ENCODE measurements around the gene DCHS1. TPM values are rescaled to one million over a fixed set of nuclear protein-coding genes. Genes with fewer than 3 reads are reported as not detected.

DCHS1 gene
- total and polyA plus RNA-seq, 9 of the 15 experiments (the other 6 are each of a cell fraction or from before 2014, with no cell fraction given): 0.04 to 0.49 (median 0.14) TPM; not detected in 2

DNA sequence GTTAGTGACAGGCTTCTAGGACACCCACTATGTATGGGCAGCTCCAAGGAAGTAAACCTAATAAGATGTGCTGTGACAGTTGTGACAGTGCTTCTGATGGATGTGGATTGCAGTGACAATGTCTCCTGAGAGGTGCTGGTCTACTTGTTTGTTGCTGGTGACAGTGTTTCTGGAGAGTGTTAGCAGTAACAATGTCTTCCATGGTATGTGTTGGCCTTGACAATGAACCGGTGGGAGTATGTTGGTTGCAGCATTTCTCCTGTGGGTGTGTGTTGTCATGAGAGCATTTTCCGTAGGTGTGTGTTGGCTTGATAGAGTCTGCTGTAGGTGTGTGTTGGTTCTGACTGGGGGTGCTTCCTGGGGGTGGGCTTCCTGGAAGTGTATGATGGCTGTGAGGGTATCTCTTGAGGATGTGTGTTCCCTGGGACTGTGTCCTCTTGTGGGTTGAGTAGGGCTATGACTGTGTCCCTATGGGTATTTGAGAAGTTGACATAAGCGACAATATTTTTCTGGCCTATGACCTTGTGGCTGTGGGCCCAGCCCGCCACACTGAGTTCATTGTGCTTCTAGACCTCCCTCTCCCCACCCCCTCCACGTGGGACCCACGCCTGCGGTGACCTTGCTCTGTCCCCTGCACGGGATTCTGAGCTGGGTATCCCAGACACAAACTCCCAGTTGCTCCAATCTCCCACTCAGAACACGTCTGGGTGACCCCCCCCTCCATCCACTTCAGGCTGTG lies 1.2 kb downstream of the DCHS1 start:
- in situ Hi-C loops (cut with MboI) (no loop called here), intact Hi-C loops (cut with micrococcal nuclease) (no loop called here)
- no peak overlapping the region for H3K4me3 ChIP-seq
- H3K27ac ChIP-seq (ENCODE audit: extremely low read depth, low read depth, low read length): no peak overlapping the region
- ATAC-seq: no peak
- ChIA-PET CTCF (ENCODE audit: low intra/inter-chr PET ratio) (no interaction called here), POLR2A (interaction anchor here (0.9 kb wide), 1 partner anchor 15 kb away, joined by 3 read pairs; no protein-coding TSS in a partner anchor)
- H3K9ac ChIP-seq (ENCODE audit: insufficient read depth in 1 of 2, low read depth in 2 of 2, low read length in 2 of 2): no peak overlapping the region
- BruUV-seq (replicated peaks): no TSS peak
- no peaks in the 10 kb centered on the region for H3K79me2 ChIP-seq (ENCODE audit: control insufficient read depth, insufficient read depth, low read length)
- H3K4me1 ChIP-seq (replicated peaks in 1 of 2; ENCODE audit: control insufficient read depth in 2 of 2, insufficient read depth in 2 of 2, low read length in 2 of 2): peaks cover 9 to 16% of the 10 kb centered on the region in 2 experiments; a peak in 4 of 5 replicates
- H4K20me1 ChIP-seq (replicated peaks; ENCODE audit: control insufficient read depth, insufficient read depth, low read length): no peaks in the 10 kb centered on the region
- FAIRE-seq: no peak
- H3K36me3 ChIP-seq (ENCODE audit: control insufficient read depth, insufficient read depth, low read length): no peaks in the 10 kb centered on the region
- no peak overlapping the region for H2AFZ ChIP-seq (ENCODE audit: low read depth, low read length)
- no peak for DNase-seq (ENCODE audit: extremely low read depth in 1 of 4, low spot score in 3 of 4)
- H3K9me3 ChIP-seq (replicated peaks; ENCODE audit: control insufficient read depth, insufficient read depth, low read depth, low read length): no peaks in the 10 kb centered on the region
- no peak for TF ChIP-seq ZNF165 (CRISPR knock-in tag; IDR thresholded peaks at IDR 0.05; ENCODE audit: borderline replicate concordance)
- no peak for TF ChIP-seq STAT5B (CRISPR knock-in tag; IDR thresholded peaks at IDR 0.05)
- TF ChIP-seq, protein P1, sequence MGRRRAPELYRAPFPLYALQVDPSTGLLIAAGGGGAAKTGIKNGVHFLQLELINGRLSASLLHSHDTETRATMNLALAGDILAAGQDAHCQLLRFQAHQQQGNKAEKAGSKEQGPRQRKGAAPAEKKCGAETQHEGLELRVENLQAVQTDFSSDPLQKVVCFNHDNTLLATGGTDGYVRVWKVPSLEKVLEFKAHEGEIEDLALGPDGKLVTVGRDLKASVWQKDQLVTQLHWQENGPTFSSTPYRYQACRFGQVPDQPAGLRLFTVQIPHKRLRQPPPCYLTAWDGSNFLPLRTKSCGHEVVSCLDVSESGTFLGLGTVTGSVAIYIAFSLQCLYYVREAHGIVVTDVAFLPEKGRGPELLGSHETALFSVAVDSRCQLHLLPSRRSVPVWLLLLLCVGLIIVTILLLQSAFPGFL (CRISPR knock-in tag; IDR thresholded peaks at IDR 0.05): no peak
- TF ChIP-seq WHSC1 (IDR thresholded peaks at IDR 0.05; ENCODE audit: low read length): no peak
- TF ChIP-seq NR1H2 (CRISPR knock-in tag; IDR thresholded peaks at IDR 0.05): no peak
- TF ChIP-seq TBP (optimal IDR thresholded peaks at IDR 0.05; ENCODE audit: low read depth, low read length): no peak
- TF ChIP-seq, protein P2, sequence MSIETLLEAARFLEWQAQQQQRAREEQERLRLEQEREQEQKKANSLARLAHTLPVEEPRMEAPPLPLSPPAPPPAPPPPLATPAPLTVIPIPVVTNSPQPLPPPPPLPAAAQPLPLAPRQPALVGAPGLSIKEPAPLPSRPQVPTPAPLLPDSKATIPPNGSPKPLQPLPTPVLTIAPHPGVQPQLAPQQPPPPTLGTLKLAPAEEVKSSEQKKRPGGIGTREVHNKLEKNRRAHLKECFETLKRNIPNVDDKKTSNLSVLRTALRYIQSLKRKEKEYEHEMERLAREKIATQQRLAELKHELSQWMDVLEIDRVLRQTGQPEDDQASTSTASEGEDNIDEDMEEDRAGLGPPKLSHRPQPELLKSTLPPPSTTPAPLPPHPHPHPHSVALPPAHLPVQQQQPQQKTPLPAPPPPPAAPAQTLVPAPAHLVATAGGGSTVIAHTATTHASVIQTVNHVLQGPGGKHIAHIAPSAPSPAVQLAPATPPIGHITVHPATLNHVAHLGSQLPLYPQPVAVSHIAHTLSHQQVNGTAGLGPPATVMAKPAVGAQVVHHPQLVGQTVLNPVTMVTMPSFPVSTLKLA (conservative IDR thresholded peaks at IDR 0.05): no peak
- H3K9me1 ChIP-seq (ENCODE audit: control insufficient read depth, insufficient read depth, low read length): no peaks in the 10 kb centered on the region
- no peaks in the 10 kb centered on the region for H3K27me3 ChIP-seq (ENCODE audit: control insufficient read depth in 2 of 2, insufficient read depth in 2 of 2, low read length in 2 of 2)
- H3K4me2 ChIP-seq (ENCODE audit: insufficient read depth, low read length): no peak overlapping the region
- 53% methylated on average over 9 of the region's 9 CpGs for WGBS (ENCODE audit: insufficient coverage, low coverage, missing lambda C conversion rate)

Measured in K562 (cell line).